HG02759 (cell line): Measurements from ENCODE around the gene CERS6.

Source experiments
- ATAC-seq: cut with Tn5 transposase; IDR thresholded peaks from one replicate; pipeline ENCODE4 v1.9.1; 2021; ENCODE audit warnings: mild to moderate bottlenecking, moderate library complexity; ENCODE audit not compliant: unreplicated experiment

CERS6 gene

GRCh38 chr2:168692132-168692744, 236.2 kb downstream of the CERS6 start:
- peak; percentile 55 for ATAC-seq

DNA sequence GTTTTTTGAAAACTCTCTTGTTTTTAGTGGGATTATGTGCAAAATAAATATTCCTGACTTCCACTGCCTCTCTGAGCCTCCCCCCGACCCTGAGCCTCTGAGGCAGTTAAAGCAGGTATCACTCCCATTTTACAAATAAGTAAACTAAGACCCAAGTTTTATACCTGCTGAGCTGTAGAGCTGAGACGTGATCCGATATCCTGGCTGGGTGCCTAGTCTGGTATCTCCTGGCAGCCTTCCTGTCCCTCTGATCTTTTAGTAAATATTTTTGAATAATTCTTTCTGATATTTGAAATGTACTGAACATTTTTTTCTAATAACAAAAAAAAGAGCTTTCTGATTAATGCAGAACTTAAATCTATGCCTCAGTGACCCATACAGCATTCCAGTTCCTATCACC, 238.1 kb downstream of the CERS6 start:
- no peak for ATAC-seq

DNA sequence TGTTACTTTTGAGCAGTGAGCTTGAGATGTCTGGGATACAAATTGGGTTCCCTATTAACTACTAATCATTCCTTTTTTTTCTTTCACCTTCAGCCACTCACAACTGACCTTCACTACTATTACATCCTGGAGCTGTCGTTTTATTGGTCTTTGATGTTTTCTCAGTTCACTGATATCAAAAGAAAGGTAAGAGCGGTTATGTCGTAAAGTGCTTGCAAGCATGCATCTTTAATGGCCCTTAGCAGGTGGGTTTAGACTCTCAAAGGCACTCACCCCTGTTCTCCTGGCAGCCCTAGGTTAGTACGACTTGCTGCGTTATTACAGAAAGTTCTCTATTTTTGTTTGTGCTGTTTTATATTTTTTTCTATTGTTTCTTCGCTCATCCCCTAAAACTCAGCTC, 238.8 kb downstream of the CERS6 start:
- ATAC-seq, result no peak

GRCh38 chr2:168697668-168698121, 241.6 kb downstream of the CERS6 start:
- ATAC-seq, result no peak

DNA sequence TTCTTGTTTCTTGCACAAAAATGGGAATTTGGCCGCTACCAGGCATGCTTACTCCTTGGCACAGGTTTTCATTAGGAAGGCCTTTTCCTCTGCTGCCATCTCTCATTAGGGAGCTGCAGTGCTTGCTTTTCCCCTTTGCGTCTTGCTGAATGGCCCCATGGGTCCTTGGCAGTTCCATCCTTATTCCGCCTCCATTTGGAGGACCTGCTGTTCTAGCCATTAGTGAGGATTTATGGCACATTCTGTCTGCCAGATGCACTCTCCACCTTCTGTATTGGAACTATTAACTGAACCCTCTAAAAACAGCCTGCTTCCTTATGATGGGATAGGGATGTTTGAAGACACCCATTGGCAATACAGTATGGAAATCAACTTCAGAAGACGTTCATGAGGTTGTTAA, 242.9 kb downstream of the CERS6 start:
- no peak for ATAC-seq

DNA sequence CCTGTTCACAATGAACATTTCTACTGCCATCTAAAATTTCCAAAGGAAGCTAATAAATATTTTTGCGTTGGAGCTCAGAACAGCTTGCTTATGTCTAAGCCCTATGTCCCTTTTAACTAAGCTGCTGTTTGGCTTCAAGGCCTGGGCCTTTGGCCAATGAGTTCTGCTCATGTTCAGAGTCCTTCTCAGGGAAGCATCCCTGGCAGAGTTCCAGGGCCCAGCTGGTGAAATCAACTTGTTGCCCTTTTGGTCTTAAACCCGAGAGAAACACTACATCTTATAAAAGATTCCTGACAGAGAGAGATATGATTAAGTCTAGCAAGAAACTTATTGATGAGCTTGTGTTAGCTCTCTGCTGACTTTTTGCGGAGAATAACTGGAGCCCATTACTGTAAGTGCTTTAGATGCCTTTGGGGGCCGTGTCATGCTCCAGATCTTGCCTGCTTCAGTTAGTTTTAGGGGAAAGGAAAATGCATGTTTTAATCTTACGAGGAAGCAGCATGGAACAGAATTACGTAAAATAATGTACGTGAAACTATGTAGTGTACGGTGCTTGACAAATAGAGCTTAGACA, 243.9 kb downstream of the CERS6 start:
- ATAC-seq, result no peak

GRCh38 chr2:168700615-168701245, 244.7 kb downstream of the CERS6 start:
- ATAC-seq, result no peak

GRCh38 chr2:168702579-168702978, 246.5 kb downstream of the CERS6 start:
- no peak for ATAC-seq

GRCh38 chr2:168703926-168704325, 247.9 kb downstream of the CERS6 start:
- no peak for ATAC-seq

GRCh38 chr2:168705534-168706470, 249.7 kb downstream of the CERS6 start:
- ATAC-seq, result no peak

DNA sequence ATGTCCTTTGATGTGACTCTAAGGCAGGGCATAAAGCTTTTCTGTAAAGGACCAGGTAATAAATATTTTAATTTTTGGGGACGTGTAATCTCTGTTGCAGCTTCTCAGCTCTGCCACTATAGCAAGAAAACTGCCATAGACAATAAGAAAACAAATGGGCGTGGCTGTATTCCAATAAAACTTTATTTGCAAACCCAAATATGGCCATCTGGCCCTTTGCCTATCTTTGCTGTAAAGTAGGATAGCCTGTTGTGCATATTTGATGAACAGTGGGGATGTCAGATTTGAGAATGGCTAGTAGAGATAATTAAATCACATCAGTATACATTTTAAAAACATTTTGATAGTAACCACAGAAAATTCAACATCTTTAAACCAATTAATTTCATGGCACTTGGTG, 250.7 kb downstream of the CERS6 start:
- ATAC-seq, result no peak

DNA sequence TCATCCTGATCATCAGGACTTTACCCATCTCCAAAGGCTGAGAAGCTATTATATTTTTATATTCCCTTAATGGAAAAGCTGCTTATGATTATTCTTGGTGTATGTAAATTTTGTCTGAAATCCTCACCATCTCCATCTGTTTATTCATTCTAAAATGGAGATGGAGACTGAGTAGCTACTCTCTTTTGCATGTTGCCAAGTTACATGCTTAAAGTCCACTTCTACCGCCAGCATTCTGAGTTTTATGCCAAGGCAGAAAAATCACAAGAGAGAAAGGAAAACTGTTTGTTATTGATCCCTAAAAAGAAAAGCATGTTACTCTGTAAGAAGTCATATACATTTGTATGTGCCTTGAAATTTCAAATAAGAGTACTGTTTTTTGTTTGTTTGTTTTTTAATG, 252.0 kb downstream of the CERS6 start:
- ATAC-seq, result no peak

DNA sequence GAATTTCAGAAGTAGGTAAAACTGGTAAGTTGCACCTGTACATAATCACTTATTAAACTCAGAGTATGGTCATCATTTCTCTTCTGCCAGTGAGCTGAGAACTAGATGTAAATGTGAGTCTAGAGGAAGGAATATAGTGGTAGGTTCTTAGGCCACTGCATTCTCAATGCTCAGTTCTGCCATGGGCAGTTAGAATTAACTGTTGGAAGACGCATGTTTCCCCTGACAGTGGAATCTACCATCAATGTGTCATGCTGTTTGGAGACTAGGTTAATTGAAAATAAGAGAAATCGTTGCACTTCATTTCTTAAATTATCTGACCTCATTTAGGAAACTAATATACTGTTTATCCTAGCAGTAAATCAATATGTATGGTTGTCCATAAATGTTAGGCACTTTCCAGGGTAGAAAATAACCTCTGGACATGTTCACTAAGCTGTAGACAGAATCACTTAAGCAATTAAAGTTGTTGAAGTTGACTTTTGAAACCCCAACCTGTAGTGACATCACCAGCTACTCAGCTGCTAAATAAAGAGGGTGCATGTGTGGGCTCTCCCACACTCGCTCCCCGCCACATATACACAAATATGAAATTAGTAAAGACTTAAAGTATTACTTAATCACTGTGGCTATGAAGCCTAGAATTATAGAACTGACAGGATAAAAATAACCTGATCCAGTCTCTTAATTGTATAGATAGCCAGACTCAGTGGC, 254.8 kb downstream of the CERS6 start:
- ATAC-seq, result no peak

GRCh38 chr2:168712053-168712452, 256.0 kb downstream of the CERS6 start:
- peak; percentile 98 for ATAC-seq

GRCh38 chr2:168713325-168713724, 257.3 kb downstream of the CERS6 start:
- ATAC-seq, result no peak

DNA sequence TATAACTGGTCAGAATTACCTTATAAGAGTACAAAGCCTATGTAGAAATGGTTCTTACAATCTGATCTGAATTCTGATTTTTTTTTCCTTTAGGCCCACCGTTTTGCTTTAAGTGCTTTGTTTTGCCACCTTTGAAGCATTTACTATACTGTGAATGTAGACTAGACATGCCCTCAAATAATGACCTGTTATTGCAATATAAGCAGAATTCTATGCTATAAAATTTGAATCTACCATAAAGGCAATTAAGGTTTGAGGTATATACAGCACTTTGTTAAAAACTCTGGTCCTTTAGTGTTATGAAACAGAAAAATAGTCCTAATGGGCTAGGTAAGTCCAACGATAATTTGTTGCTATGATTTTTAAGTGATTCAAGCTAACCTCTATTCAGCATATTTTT, 259.8 kb downstream of the CERS6 start:
- no peak for ATAC-seq

GRCh38 chr2:168716839-168717238, 260.8 kb downstream of the CERS6 start:
- ATAC-seq, result no peak

DNA sequence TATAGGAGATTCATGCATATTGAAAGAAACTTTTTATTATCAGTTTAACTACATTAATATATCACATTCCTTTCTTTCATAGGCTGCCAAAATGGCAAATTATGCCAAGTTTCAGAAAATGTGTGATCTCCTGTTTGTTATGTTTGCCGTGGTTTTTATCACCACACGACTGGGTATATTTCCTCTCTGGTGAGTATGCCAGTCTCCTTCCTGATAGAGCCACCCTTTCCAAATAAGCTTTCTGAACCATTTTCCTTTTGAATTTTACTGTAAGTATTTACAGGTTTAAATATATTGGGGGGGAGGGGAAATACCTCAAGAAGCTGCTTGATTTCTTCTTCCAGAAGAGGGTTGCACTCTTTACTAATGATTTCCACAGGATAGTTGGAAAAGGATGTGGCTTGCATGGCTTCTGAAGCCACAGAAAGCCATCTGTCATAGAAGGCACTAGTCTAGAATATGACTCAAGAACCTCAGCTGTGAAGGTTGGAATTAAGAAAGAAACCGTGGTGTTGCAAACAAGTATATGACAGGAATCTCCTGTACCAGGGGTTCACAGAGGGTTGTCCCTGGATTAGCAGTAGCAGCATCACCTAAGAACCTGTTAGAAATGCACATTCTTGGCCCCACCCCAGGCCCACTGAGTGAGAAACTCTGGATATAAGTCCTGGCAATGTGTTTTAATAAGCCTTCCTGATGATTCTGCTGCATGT, 261.9 kb downstream of the CERS6 start:
- ATAC-seq, result no peak

DNA sequence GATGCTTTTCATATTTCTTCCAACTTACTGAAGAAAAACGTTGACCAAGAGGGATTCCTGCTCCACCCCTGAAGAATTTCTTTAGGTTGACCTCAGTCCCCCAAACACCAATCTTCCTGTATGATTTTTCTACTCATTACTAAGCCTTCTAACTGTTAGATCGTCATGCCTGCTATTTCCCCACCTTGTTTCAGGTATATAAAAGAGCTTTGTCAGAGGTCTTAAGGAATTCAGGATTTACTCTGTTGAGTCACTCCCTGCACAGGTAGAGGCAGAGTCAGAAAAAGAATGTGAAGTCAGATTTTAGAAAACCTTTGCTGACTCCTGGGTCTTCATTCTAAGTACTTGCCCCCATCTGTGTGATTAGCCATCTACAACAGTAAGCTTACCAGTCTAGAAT, 262.6 kb downstream of the CERS6 start:
- no peak for ATAC-seq

GRCh38 chr2:168719446-168719845, 263.4 kb downstream of the CERS6 start:
- ATAC-seq, result no peak
